HS-27A (cell line): ENCODE measurements around the gene TMEM132C.

ENCODE experiments used
- DNase-seq: peaks from one replicate; pipeline ENCODE4 v3.0.0-alpha.2; 2012; ENCODE audit warnings: low read depth, missing footprints

Gene TMEM132C

DNA sequence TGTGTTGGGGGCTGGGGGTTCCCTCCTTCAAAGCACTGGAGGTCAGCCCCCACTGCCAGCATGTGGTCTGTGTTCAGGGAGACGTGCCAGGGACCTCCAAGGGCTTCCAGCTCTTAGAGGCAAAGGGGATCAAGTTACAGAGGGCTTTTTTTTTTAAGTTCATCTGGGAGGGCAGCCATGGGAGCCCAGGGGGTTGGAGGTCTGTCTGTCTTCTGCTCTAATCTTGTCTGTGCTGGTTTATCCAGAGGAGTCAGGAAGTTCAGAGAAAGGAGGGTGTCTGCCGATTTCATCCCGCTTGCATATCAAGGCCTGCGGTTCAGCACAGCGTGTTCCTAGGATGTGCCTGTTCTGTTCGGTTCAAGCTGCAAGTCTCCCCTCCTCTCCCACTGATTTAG, 72.2 kb downstream of the TMEM132C start:
- no peak for DNase-seq

DNA sequence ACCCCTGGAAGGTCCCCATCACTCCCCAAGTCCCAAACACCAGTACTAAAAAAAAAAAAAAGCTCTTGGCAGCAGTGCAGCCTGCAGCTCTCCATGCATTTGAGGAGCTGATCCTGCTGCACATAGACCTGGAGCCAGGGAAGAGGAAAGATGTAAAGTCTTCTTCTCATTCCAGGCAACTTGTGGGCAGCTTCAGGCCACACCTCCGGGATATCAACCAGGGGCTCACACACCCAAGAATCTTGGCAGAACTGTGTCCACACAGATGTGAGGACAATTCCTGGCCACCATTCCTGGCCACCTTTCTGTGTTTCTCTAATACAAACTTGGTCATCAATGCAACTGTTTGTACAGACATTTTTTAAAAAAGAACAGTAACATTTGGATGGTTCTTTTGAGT, 72.7 kb downstream of the TMEM132C start:
- no peak for DNase-seq

DNA sequence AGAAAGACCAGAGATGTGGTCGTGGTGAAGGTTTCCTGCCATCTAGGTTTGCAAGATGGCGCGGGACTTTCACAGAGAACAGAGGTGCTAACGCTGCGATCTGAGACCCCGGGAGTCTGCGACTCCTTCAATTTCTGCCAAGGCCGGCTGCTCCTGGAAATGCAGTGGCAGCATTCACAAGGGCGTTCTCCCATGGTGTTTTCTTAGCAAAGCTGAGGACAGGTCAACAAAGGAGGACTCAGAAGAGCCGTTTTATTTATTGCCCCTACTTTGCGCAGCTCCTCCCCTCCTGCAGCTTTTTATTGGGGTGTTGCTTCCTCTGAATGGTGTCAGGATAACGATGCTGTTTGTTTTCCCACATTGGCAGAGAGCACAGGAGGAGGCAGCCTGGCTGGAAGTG, 86.3 kb downstream of the TMEM132C start:
- no peak for DNase-seq

DNA sequence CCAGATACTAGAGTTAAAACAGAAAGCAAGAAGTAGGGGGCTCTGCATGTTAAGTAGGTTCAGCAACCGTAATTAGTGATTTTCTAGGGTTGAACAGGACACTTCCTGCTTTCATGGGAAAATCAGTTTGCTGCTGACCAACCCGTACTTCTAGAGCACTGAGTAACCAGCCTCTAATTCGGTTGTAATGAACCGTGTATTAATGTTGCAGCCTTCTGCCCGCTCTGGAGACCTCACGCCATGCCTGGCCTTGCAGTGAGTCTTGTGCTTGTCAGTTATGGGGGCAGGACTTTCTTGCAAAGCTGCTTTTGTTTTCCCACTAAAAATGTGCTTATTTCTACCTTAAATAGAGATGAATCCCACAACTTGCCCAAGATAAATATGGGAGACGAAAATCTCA, 89.6 kb downstream of the TMEM132C start:
- no peak for DNase-seq

DNA sequence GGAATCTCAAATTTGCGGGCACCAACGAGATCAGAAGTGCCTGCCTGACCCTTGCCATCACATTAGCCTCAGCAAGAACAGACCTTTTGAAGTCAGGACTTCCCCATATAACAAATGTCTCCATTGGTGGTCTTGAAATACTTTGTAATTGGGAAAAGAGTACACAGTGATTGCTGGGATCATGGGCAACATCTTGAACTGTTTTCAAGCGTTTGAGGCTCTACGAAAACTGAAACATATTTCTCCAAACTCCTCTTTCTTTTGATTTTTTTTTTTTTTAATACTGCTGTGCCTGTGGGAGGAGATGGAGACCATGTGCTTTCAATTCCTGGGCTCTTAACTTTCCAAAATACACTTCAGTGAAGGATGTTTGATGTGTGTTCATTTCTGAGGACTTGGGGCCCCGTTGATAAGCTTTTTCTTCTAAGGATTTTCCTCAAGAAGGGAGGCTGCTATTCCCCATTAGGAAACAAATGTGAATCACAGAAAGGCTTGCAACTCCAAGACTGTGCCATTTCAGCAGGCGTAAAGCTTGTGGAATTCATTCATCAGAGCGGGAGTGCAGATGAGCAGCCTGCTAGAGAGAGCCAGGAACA, 94.5 kb downstream of the TMEM132C start:
- no peak for DNase-seq

DNA sequence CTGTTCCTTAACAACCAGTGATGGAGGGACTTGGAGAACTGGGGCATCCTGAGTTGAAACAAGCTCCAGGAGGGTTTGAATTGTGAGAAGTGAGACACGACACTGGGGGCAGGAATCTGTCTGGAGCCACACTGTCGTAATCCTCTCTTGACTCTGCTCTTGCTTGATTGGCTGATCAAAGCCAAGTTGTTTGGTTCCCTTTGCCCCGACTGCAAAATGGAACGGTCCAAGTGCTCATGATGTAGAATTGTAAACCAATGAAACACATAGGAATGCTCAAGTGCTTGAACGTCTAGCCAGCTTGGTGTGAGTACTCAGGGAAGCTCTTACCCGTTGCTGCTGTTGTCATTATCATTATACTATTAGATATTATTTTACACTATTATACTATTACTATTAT, 98.1 kb downstream of the TMEM132C start:
- no peak for DNase-seq

DNA sequence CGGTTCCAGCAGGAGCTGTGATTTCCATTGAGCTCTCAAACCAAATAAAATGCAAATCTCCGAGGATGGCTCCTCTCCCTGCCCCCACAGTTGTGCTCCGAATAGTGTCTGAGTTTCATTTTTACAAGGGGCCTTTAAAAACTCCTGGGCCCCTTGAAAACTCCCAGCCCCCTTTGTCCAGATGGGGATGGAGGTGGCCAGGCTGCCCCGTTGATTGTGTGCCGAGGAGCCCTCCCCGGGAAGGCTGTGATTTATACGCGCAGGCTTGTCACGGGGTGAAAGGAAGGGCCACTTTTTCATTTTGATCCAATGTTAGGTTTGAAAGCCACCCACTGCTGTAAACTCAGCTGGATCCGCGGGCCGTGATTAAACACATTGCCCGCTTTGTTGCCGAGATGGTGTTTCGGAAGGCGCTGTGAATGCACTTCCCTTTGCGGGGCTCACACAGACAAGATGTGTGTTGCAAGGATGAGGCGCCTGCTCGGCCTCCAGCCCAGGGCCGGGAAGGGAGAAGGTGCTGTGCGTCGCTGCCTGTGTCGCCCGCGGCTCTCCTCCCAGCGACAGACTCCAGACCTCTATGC, 98.8 kb downstream of the TMEM132C start:
- no peak for DNase-seq

DNA sequence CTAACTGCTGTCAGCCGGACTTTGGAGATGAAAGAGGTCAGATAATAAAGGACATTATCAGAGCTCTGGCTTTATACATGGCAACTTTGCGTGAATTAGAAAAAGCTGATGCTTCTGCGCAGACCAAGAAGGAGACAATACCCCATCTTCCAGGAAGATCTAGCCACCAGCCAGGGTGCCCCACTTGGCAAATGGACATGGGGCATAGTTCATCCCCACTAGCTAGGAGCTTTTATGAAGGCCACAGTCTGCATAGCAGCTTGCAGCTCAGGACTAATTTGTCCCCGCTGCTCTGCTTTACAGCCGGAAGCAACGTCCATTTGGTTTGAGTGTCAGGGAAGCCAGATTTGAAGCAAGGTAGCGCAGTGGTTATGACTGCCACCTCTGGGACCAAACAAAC, 101.0 kb downstream of the TMEM132C start:
- no peak for DNase-seq

DNA sequence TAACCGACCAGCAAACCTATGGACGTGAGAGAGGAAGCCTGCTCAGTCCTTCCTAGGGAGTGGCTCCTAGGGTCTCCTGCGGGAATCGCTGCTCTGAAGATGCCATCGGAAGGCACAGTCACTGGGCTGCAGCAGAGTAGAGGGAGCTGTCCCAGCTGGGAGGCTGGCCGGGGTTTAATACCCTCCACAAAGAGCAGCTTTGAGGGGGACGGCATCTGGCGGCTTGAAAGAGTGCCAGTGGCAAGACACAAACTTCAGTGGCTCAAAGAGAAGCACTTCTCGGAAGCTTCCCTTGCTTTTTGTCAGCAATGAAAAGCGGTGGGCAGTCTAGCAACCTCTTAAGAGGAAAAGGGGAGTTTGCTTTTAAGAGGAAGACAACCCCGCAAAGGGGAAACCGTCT, 114.6 kb downstream of the TMEM132C start:
- no peak for DNase-seq

DNA sequence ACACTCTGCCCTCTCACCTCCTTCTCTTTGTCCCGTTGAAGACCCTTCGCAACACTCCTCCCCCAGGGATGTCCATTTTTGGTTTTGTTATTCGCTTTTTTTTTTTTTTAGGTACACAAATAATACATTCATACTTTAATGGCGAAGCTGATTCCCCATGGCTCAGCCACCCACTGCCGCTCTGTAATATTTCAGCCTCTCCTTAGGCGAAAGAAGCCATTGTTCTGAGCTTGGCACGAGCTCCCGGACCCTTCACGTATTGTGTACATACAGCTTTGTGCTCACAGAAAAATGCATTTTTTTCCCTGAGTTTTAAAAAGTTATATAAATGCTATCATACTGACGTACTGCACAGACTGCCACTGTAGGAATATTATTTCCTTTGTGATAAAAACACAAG, 115.0 kb downstream of the TMEM132C start:
- no peak for DNase-seq

DNA sequence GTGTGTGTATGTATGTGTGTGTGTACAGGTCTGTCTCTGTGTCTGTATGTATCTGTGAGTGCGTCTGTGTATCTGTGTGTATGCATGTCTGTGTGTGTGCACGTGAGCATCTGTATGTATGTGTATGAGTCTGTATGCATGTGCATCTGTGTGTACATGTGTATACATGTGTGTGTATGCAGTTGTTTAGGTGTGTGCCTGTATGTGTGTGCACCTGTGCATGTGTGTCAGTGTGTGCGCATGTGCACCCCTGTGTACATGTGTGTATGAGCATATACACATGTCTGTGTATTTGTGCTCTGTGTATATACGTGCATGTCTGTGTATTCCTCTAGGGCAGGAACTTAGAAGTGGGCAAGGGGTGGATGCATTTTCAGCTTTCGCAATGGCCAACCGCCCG, 116.0 kb downstream of the TMEM132C start:
- no peak for DNase-seq

DNA sequence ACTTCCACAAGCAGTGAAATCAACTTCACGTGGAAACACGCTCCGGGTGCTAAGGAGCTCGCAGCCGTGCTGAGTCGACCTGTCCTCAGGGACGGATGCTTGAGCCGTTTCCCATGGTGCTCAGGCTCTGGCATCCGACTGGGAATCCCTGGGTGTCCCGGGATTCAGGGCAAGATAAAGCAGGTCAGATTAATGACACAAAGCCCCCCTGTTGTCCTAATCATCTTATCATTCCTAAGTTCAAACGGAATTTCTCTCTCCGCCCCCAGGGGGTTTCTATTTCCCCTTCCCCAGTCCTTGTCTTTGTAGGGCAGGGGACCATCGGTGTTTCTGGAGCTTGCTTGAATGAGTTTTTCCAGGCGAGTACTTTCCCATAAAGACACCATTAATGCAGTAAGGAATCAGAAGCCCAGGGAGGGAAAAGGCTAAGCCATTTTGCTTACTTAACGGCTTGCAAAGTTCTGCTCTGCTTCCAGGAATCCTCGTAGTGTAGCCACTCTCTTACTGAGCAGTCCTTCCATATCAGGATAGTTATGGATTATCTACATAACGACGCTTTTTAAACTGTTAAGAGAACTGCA, 116.5 kb downstream of the TMEM132C start:
- DNase-seq = no peak

DNA sequence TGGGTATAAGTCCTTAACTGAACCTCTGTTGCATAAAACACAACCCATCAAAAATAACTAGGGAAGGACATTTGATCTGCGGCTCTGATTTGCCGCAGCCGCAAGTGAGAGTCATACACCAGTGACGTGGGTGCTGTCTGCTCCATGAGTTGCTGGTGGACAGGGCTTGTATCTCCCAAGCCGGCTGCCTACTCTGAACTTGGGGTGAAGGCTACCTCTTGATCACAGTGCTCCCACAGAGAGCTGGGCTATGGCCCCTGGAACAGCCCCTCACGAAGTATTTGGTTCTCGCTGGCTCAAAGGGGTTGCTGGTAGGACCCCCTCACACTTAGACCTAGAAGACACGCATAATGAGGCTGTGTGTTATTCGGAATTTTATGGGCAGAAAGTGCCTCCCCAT, 118.8 kb downstream of the TMEM132C start:
- no peak for DNase-seq

DNA sequence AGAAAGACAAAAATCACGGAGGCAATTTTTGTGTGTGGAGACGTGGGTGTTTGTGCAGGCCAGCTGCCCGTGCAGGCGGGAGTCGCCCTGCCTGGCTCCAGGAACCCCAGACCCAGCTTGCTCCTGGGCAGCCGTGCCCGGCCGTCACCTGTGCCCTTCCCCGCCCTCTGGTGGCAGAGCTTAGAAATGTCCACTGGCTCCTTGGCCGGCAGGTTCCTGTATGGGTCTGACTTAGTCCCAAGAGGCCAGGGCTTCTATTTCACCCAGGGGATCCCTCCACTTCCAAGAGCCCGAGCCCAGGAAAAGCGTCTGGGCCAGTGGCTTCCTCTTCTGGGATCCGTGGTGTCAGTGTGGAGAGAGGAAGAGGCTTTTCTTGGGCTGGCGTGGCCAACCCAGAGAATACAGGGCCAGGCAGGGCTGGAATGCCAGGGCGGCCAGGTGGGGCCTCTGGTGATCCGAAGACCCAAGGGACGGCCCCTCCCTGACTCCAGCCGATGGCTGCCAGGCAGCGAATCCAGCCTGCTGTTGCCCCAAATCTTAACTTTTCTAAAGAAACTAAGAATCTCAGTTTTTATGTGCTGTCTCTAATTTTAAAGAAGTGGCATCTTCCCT, 120.9 kb downstream of the TMEM132C start:
- no peak for DNase-seq

DNA sequence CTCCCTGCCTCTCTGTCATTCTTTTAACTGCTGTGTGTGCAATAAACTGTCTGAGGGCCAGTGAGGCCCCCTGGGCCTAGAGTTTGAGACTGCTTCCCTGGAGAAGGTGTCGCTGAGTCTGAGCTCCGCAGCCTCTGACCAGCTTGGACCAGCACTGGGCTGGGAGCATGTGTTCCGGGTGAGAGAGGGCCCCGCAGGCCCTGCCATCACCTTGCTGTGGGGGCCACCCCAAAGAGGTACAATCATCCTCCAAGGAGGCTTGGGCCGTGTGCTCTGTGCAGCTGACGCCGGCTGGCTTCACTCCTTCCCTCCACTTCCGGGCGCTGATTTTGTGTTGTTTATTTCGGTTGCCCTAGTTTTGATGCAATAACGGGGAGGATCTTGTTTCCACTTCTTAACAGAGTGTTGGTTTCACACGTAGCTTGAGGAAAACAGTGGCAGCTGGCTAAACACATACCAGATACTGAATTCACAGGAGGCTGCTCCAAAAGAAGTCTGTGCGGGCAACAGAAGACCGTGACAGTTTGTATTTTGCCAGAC, 121.6 kb downstream of the TMEM132C start:
- no peak for DNase-seq

DNA sequence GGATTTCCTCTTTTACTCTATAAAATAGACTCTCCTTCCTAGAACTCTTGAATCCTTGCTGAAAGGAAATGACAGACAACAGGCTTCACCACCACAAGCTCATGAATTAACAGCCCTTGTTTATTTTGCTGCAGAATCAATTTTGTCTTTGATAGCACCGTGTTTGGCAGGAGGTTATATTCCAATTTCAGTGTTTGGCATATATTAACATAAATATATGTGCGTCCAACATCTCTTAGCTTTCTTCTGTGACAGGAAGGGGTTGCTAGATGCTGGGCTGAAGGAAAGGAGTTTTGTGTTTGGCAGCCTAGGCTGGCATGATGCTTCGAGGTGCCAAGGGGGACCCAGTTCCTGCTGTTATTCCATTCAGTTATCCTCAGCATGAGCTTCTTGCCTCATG, 126.4 kb downstream of the TMEM132C start:
- no peak for DNase-seq

DNA sequence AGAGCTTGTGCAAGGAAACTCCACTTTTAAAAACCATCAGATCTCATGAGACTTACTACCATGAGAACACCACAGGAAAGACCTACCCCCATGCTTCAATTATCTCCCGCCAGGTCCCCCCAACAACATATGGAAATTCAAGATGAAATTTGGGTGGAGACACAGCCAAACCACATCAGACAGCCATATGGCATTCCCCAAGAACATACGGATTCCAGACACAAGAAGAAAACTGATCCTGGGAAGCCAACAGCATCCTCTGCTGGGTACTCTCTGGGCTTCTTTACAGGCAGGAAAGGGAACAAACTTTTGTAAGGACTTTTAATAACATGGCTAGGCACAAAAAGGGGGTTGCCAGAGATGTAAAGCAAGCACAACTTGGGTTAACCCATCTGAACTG, 127.2 kb downstream of the TMEM132C start:
- DNase-seq = no peak

DNA sequence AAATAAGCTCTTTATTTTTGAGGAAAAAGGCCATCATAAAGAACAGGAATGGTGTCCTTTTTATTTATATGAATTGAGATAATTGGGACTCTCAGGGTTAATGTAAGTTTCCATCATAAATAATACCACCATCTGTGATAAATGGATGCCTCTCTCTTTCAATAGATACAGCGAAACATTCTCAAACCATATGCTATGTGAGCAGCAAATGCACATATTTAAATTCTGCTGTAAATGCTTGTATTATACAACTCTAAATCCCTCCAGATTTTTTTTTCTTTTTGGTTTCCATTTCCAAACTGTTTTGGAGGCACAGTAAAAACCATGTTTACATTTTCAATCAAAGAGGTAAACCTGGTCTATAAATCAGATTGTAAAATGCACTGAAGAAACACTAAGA, 132.3 kb downstream of the TMEM132C start:
- no peak for DNase-seq

DNA sequence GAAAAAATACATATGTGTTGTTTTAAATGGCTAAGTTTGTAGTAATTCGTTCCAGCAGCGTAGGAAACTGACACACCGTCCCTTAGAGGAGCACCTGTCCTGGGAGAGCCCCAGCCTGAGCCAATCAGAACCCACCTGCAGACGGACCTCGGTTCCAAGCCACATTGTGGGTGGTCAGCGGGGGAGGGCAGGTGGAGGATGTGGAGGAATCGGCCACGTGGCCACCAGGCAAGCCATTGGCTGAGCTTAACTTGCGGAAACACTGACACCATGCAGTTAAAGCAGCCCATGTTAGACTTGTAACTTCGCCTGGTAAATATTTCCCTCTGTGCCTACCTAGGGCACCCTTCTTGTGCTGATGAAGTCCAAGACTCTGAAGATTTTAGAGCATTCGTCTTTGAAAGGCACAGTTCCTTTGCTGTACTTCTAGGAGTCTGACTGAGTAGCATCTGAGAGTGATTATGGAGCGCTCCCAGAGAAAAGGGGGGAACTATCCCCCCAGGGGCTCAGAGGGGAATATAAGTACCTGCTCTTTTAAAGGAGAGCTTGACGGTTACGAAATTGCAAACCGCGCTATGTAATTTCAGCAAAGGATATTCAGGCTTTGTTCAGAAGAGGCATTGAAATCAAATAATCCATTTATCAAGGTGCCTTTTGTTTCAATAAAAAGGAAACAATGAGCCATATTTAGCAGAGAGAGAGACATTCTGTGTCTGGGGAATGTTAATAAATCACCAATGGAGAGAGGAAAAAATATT, 135.7 kb downstream of the TMEM132C start:
- no peak for DNase-seq

DNA sequence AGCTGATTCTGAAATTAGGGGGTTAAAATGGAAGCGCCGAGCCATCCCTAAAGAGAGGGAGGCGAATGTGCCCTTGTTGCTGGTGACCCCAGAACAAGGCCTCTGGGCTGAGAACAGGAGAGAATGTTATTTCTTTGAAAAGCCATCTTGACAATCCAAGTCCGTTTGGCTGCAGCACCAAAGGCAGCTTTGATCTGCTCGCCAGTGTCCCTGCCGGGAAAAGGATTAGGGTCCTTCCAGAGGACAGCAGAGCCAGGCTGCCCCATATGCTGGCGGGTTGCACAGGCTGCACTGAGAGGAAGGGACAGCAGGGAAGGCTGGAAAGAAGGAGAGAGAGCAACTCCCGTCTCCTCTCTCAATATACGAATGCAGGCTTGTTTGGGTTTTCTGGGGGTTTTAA, 141.7 kb downstream of the TMEM132C start:
- no peak for DNase-seq

DNA sequence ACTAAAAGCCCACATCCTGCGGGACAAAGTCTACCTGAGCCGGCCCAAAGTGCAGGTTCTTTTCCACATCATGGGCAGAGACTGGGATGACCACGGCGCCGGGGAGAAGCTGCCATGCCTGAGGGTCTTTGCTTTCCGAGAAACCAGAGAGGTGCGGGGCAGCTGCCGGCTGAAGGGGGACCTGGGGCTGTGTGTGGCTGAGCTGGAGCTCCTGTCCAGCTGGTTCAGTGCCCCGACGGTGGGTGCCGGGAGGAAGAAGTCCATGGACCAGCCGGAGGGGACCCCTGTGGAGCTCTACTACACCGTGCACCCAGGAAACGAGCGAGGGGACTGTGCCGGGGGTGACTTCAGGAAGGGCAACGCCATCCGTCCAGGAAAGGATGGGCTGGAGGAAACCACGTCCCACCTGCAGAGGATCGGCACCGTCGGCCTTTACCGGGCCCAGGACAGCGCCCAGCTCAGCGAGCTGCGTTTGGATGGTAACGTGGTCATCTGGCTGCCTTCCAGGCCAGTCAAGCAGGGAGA, 148.1 kb downstream of the TMEM132C start:
- no peak for DNase-seq

DNA sequence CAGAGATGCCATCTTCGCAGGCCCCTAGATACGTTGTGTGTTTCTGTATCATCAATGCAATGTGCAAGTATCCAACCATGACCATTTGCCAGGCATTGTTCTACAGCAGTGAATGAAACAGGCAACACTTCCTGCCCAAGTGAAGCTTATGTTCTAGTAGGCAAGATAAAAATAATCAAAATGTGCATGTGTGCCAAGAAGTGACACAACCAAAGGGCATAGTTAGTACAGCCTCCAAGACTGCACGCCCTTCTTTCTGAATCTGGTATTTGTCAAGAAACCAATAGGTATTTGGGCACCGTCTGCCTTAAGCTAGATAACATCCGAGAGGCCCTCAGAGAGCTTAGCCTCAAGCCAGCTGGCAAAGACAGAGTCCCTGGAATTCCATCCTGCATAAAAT, 152.0 kb downstream of the TMEM132C start:
- DNase-seq = no peak
